ENCODE data around the gene PRDM16. TPM values are rescaled to one million over a fixed set of nuclear protein-coding genes. Genes with fewer than 3 reads are reported as not detected.

The PRDM16 gene
- total and polyA plus RNA-seq, 2 of the 13 experiments (the other 11 are each of a cell fraction or from before 2014, with no cell fraction given), result 0.15 to 0.81 TPM

GRCh38 chr1:3229081-3229725, 160.2 kb downstream of the PRDM16 start (continued):
- no peak for TF ChIP-seq ZNF335 (CRISPR knock-in tag; IDR thresholded peaks at IDR 0.05)
- no peak for TF ChIP-seq ZNF761 (CRISPR knock-in tag; conservative IDR thresholded peaks at IDR 0.05)
- no peak for TF ChIP-seq IKZF1 (IDR thresholded peaks at IDR 0.05)
- TF ChIP-seq ARNT2 (CRISPR knock-in tag; IDR thresholded peaks at IDR 0.05; ENCODE audit: low read depth), result no peak
- TF ChIP-seq HMG20B (CRISPR knock-in tag; conservative IDR thresholded peaks at IDR 0.05), result no peak
- TF ChIP-seq PRDM15 (CRISPR knock-in tag; IDR thresholded peaks at IDR 0.05), result no peak
- no peak for TF ChIP-seq SMAD3 (CRISPR knock-in tag; IDR thresholded peaks at IDR 0.05)
- TF ChIP-seq NFYC (CRISPR knock-in tag; IDR thresholded peaks at IDR 0.05), result no peak
- TF ChIP-seq KLF9 (CRISPR knock-in tag; IDR thresholded peaks at IDR 0.05; ENCODE audit: low read depth), result no peak
- no peak for TF ChIP-seq BCLAF1 (IDR thresholded peaks at IDR 0.05)
- no peak; the same call in 1 of the 2 replicates for TF ChIP-seq RXRA (CRISPR knock-in tag; IDR thresholded peaks at IDR 0.05)
- TF ChIP-seq NBN (conservative IDR thresholded peaks at IDR 0.05), result no peak
- no peak for TF ChIP-seq NR0B2 (CRISPR knock-in tag; IDR thresholded peaks at IDR 0.05)
- no peak for TF ChIP-seq ZMYM2 (CRISPR knock-in tag; IDR thresholded peaks at IDR 0.05)
- TF ChIP-seq ZNF784 (CRISPR knock-in tag; IDR thresholded peaks at IDR 0.05; ENCODE audit: borderline replicate concordance), result no peak
- no peak for TF ChIP-seq ELF1 (CRISPR knock-in tag; IDR thresholded peaks at IDR 0.05)
- no peak for TF ChIP-seq ZBTB37 (CRISPR knock-in tag; IDR thresholded peaks at IDR 0.05)
- no peak for TF ChIP-seq AGO2 (optimal IDR thresholded peaks at IDR 0.05; ENCODE audit: low read depth, low read length)
- TF ChIP-seq MIER2 (CRISPR knock-in tag; IDR thresholded peaks at IDR 0.05), result no peak
- no peak for TF ChIP-seq SATB2 (CRISPR knock-in tag; IDR thresholded peaks at IDR 0.05)
- no peak for TF ChIP-seq ZNF614 (CRISPR knock-in tag; IDR thresholded peaks at IDR 0.05; ENCODE audit: borderline replicate concordance)
- no peak for TF ChIP-seq ZNF562 (CRISPR knock-in tag; IDR thresholded peaks at IDR 0.05; ENCODE audit: borderline replicate concordance)
- no peak for TF ChIP-seq ZNF724P (CRISPR knock-in tag; IDR thresholded peaks at IDR 0.05; ENCODE audit: borderline replicate concordance)
- TF ChIP-seq ZNF354B (CRISPR knock-in tag; IDR thresholded peaks at IDR 0.05), result no peak
